Lower leg skin (tissue), 3 donors: ENCODE data around the gene TMEM140.

Experiments used
- POLR2A ChIP-seq, 2 donors: fragments of 450-650 bp; IDR thresholded peaks; one replicate each; pipeline ENCODE4 v1.6.1; 2016 to 2017; ENCODE audit warnings: antibody characterized with exemption in 2 of 2, mild to moderate bottlenecking in 1 of 2, moderate library complexity in 1 of 2
- TF ChIP-seq, protein P1 (sequence below), 3 donors: fragments of 450-650 bp; IDR thresholded peaks; one replicate each; pipeline ENCODE4 v1.5.1; 2016; ENCODE audit warnings: antibody characterized with exemption in 3 of 3, mild to moderate bottlenecking in 3 of 3, moderate library complexity in 2 of 3

DNA sequence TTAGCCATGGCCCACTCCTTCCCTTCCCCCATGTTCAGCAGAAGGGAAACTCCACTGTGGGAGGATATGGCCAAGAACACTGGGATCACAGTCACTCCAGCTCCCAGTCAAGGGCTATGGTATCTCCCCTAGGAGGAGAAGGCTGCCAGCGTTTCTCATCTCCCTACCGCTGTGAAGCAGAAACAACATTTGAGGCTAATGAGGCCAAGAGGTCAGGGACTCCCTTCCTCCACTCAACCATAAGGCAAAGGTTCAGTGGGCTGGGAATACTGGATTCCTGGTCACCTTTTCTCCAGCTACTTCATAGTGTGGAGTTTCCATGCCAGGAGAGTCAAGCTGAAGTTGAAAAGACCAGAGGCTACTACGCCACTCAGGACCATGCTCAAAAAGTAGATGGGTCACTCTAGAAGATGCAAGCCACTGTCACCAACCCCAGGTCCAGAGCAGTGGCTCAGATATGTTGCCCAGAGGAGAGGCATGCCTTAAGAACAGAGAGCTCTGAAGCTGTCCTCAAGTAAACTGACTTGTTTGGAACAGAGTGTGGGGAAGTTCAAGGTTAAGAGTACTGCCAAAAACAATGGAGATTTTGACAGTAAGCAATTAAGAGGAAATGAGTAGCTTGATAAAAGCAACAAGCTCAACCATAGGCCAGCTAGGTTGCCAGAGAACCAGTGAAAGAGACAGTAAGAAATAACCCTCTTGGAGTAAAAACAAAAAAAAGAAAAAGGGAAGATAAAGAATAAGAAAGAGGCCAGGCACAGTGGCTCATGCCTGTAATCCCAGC is 3.8 kb upstream of the TMEM140 start:
- TF ChIP-seq, protein P1, sequence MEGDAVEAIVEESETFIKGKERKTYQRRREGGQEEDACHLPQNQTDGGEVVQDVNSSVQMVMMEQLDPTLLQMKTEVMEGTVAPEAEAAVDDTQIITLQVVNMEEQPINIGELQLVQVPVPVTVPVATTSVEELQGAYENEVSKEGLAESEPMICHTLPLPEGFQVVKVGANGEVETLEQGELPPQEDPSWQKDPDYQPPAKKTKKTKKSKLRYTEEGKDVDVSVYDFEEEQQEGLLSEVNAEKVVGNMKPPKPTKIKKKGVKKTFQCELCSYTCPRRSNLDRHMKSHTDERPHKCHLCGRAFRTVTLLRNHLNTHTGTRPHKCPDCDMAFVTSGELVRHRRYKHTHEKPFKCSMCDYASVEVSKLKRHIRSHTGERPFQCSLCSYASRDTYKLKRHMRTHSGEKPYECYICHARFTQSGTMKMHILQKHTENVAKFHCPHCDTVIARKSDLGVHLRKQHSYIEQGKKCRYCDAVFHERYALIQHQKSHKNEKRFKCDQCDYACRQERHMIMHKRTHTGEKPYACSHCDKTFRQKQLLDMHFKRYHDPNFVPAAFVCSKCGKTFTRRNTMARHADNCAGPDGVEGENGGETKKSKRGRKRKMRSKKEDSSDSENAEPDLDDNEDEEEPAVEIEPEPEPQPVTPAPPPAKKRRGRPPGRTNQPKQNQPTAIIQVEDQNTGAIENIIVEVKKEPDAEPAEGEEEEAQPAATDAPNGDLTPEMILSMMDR (IDR thresholded peaks at IDR 0.05): no peak
- no peak for TF ChIP-seq POLR2A (IDR thresholded peaks at IDR 0.05)
